ENCODE measurements around the gene EWSR1. TPM values are rescaled to one million over a fixed set of nuclear protein-coding genes. Genes with fewer than 3 reads are reported as not detected.
A peak's percentile ranks its signal among the peaks of the same experiment; 100 is the strongest.

The EWSR1 gene
- total RNA-seq, 1 donor from 2014 or later: 121 TPM

DNA sequence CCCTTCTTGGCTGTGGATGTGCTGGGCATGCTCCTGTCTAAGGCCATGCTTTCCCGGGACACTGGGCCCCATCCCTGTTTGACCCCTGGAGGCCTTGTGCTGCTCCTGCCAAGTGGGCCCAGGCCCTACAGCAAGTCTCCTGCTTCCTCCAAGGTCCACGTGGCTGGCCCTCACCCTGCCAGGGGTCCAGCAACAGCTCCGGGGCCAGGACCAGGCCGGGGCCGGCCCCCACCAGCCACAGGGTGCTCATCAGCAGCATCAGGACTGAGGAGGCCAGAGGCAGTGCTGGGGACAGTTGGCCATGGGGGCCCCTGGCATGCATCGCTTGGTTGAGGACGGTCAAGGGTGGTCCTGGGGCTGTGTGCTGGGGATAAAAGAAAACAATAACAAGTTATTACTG is 2.8 kb upstream of the EWSR1 start:
- intact Hi-C loops (cut with micrococcal nuclease): no loop called here
- no peak for ATAC-seq
- DNase-seq: no peak

DNA sequence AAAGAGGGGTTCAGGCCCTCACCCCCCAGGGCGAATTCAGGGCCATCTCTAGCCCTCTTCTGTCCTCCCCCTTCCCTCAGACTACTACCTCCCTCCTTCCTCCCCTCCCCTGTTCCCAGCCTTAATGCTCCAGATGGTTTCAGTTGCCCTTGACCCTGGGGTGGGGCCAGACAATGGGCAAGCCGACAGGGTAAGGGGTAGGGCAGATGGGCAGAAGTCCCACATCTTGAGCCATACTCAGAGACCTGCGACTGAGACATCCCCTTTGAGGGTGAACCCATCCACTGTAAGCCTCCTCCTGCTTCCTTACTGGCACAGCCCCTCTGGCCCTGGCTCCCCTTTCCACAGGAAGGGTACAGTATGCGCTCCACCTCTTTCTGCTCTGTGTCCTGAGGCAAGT is 2.1 kb upstream of the EWSR1 start:
- intact Hi-C loops (cut with micrococcal nuclease): no loop called here
- ATAC-seq (no peak), DNase-seq (no peak)

DNA sequence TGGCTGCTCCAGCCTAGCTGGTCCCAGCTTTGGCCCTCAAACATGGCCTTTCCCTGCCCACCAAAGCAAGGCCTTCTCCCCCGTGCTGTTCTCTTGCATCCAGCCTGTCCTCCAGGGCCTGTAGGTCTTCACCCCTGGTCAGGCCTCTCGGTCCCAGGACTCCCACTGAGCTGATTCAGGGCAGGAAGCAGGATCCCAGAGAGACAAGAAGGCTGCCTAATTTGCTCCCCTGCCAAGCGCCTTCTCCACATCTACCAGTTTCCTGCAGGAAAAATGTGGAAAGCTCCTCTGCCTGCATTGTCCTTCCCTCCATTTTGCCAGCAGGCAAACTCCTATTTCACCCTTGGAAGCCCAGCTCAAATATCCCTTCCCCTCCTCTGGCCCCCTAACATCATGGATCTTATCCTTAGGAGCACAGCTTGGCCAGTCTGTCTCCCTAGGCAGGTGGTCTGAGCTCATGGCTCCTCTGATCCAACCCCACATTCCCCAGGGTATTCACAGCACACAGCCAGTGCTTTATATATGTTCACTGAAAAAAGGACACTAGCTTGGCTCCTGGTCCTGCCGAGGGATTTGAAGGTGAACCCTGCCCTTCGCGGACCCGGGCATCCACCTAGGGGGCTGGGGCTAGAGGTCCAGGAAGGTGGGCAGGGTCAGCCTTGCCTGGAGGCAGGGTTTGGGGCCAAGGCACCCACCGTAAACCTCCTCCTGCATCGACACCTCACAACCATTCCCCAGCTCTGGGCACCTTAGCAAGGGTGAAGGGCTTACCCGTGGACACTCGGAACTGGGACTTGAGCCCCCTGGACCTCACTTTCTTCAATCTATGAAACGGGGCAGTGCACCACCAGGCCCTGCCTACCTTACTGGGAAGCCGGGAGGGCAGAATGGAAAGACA is 1.3 kb upstream of the EWSR1 start:
- intact Hi-C loops (cut with micrococcal nuclease): no loop called here
- DNase-seq: no peak
- no peak for ATAC-seq

- ATAC-seq (no peak), DNase-seq (no peak)
- intact Hi-C loops (cut with micrococcal nuclease): no loop called here
Observed at GRCh38 chr22:29267462-29267857, 608 bp upstream of the EWSR1 start.

GRCh38 chr22:29268511-29269229 is 602 bp downstream of the EWSR1 start:
- DNase-seq: peak; percentile 86
- intact Hi-C loops (cut with micrococcal nuclease): no loop called here
- peak; percentile 76 for ATAC-seq

GRCh38 chr22:29269230-29269604 is 1.1 kb downstream of the EWSR1 start:
- ATAC-seq: no peak
- intact Hi-C loops (cut with micrococcal nuclease): no loop called here
- no peak for DNase-seq

DNA sequence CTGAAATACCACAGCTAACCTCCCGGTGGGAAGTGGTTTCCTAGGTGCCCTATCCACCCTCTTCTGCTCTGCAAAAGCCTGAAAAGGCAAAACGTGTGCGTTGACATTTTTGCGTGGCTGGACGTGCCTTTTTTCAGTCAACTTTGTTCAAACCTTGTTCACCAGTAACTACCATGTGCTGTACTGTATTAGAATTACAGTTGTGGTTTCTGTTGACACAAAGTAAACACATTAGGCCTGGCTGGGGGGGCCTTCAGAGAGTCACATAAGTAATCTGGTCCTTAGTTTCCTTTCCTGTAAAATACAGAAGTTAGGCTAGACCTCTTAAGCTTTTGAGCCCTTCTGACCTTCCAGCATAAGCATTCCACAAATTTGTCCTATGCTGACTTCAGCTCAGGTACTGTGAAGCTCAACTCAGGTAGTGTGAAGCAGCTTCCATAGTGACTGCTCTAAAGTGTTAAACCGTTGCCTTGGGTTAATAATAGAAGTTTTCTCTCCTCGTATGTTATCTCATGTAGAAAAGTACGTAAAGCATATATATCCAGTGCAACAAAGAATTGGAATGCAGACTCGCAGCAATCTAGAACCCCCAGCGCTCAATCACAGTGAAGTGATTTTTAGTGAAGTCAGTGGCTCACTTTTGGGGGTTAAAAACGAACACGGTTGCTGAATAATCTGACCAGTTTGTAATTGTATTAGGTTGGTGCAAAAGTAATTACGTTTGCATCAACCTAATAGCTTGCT is 1.8 kb downstream of the EWSR1 start:
- DNase-seq (no peak), ATAC-seq (no peak)
- intact Hi-C loops (cut with micrococcal nuclease): no loop called here

GRCh38 chr22:29270475-29271271 is 2.6 kb downstream of the EWSR1 start:
- intact Hi-C loops (cut with micrococcal nuclease): no loop called here

GRCh38 chr22:29272624-29273023 is 4.6 kb downstream of the EWSR1 start:
- DNase-seq: no peak
- intact Hi-C loops (cut with micrococcal nuclease): no loop called here
- no peak for ATAC-seq

More at GRCh38 chr22:29270475-29271271, 2.6 kb downstream of the EWSR1 start:
- ATAC-seq (no peak), DNase-seq (no peak)

GRCh38 chr22:29275167-29275566 is 7.1 kb downstream of the EWSR1 start:
- intact Hi-C loops (cut with micrococcal nuclease): no loop called here
- DNase-seq (no peak), ATAC-seq (no peak)

- DNase-seq (no peak), ATAC-seq (no peak)
- intact Hi-C loops (cut with micrococcal nuclease): no loop called here
Observed at GRCh38 chr22:29275819-29276565, 7.9 kb downstream of the EWSR1 start.

DNA sequence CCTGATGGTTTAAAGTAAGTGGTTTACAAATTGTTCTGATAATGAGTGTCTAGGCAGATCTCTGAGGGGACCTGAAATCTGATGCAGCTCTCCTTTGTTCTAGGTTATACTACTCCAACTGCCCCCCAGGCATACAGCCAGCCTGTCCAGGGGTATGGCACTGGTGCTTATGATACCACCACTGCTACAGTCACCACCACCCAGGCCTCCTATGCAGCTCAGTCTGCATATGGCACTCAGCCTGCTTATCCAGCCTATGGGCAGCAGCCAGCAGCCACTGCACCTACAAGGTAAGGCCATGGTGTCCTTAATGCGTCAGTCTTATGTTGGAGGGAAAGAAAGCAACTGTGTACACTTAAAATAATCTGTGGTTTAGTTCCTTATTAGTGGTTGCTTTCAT is 9.9 kb downstream of the EWSR1 start:
- ATAC-seq (no peak), DNase-seq (no peak)
- intact Hi-C loops (cut with micrococcal nuclease): no loop called here

- no peak for ATAC-seq
- DNase-seq: no peak
- intact Hi-C loops (cut with micrococcal nuclease): no loop called here
Observed at GRCh38 chr22:29284196-29284595, 16.1 kb downstream of the EWSR1 start.

DNA sequence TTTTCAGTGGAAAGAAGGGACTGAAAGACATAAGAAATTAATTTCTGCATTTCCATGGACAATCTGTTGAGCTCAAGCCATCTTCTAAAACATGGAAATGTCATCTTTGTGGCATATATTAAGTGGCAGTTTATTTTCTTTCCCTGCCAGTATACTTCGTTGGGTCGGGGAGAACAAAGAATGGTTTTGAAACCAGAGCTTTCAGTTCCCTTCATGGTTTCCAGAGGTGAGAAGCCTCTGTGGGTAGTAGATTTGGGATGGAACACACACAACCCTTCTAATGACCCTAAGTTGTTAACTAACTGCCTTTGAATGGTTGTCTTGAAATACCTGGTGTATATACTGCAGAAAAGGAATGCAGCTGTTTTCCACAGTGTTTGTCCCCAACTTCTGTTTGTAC is 20.8 kb downstream of the EWSR1 start:
- DNase-seq: no peak
- intact Hi-C loops (cut with micrococcal nuclease): no loop called here
- ATAC-seq: no peak

- intact Hi-C loops (cut with micrococcal nuclease): no loop called here
- DNase-seq (no peak), ATAC-seq (no peak)
Observed at GRCh38 chr22:29290061-29290460, 22.0 kb downstream of the EWSR1 start.

- no peak for DNase-seq
- intact Hi-C loops (cut with micrococcal nuclease): no loop called here
- ATAC-seq: no peak
Observed at GRCh38 chr22:29291215-29291614, 23.1 kb downstream of the EWSR1 start.

- intact Hi-C loops (cut with micrococcal nuclease): no loop called here
- ATAC-seq: no peak
- DNase-seq: no peak
Observed at GRCh38 chr22:29292379-29292778, 24.3 kb downstream of the EWSR1 start.

DNA sequence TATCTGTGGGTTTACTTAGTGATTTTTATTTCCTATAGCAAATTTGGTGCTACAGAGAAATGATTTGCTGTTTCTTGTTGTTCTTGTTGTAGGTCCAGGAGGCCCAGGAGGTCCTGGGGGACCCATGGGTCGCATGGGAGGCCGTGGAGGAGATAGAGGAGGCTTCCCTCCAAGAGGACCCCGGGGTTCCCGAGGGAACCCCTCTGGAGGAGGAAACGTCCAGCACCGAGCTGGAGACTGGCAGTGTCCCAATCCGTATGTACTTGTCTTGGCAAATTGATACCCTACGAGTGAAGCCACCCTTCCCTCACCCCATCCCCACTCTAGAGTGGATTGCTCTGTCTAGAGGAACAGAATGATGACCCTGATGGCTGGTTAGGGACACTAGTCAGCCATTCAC is 30.6 kb downstream of the EWSR1 start:
- intact Hi-C loops (cut with micrococcal nuclease): no loop called here
- DNase-seq (no peak), ATAC-seq (no peak)
